Parathyroid adenoma (tissue), 2 donors: ENCODE results near the gene CDH1.

Experiments used
- H2AFZ ChIP-seq: fragments of 300-600 bp; sonication (generic); one replicate; pipeline ENCODE4 v1.7.0; 2017; ENCODE audit warnings: antibody characterized with exemption, mild to moderate bottlenecking
- H3K27ac ChIP-seq: fragments of 300-600 bp; sonication (generic); one replicate; pipeline ENCODE4 v1.7.0; 2017
- H3K27me3 ChIP-seq: fragments of 300-600 bp; sonication (generic); one replicate; pipeline ENCODE4 v1.7.0; 2017; ENCODE audit warnings: low read length; ENCODE audit not compliant: control insufficient read depth, insufficient read depth
- H3K36me3 ChIP-seq: fragments of 300-600 bp; sonication (generic); one replicate; pipeline ENCODE4 v1.7.0; 2017; ENCODE audit warnings: low read length; ENCODE audit not compliant: control insufficient read depth, insufficient read depth
- H3K4me1 ChIP-seq: fragments of 300-600 bp; sonication (generic); one replicate; pipeline ENCODE4 v1.7.0; 2017; ENCODE audit warnings: control low read depth
- H3K4me2 ChIP-seq: fragments of 300-600 bp; sonication (generic); one replicate; pipeline ENCODE4 v1.7.0; 2017; ENCODE audit warnings: low read length
- H3K4me3 ChIP-seq: fragments of 300-600 bp; sonication (generic); one replicate; pipeline ENCODE4 v1.7.0; 2017; ENCODE audit warnings: low read depth, low read length
- H3K79me2 ChIP-seq: fragments of 300-600 bp; sonication (generic); one replicate; pipeline ENCODE4 v1.7.0; 2017; ENCODE audit warnings: control low read depth
- H3K9ac ChIP-seq: fragments of 300-600 bp; sonication (generic); one replicate; pipeline ENCODE4 v1.7.0; 2017; ENCODE audit warnings: mild to moderate bottlenecking
- H3K9me3 ChIP-seq: fragments of 300-600 bp; sonication (generic); one replicate; pipeline ENCODE4 v1.7.0; 2017; ENCODE audit warnings: low read length; ENCODE audit not compliant: control insufficient read depth
- CTCF ChIP-seq: fragments of 300-600 bp; sonication (generic); IDR thresholded peaks from one replicate; pipeline ENCODE4 v1.7.0; 2017; ENCODE audit warnings: antibody characterized with exemption, mild to moderate bottlenecking
- donor health status: primary hyperparathyroidism.

CDH1 gene

GRCh38 chr16:68774982-68775634 lies 38.0 kb downstream of the CDH1 start:
- Histone ChIP-seq H3K27ac (peak overlapping the region; percentile 87), H3K79me2 (peaks cover 67% of the 10 kb centered on the region), H3K9me3 (no peaks in the 10 kb centered on the region), H3K27me3 (no peaks in the 10 kb centered on the region), H3K4me2 (no peak overlapping the region), H3K9ac (no peak overlapping the region), H2AFZ (no peak overlapping the region), H3K4me3 (peak overlapping the region; percentile 14), H3K36me3 (no peaks in the 10 kb centered on the region), H3K4me1 (peaks cover 68% of the 10 kb centered on the region)
- TF ChIP-seq CTCF, result no peak

DNA sequence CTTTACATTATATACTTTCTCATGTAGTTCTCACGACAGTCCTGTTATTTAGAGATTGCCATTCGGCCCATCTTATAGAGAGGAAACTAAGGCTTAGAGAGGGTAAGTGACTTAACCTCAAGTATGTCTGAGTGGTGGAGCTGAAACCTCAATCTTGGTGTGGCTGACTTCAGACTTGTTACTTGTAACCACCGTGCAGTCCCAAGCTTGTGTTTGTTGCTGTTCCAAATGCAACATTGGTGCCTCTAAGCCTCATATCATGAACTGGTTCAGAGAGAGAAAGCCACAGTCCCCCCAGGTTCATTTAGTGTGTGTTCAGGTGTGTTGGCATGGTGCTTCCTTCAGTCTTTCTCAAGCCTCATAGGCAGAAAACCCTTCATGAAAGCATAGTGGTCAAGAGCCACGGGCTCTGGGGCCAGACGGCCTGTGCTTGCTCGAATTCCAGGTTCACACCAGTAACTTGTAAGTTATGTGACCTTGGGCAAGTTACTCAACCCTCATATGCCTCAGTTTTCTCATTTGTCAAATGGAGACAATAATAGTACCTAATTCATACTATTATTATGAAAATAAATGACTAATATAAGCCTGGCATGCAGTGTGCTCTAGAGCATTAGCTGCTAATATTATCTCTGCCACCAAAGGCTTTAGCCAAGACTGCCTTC lies 39.9 kb downstream of the CDH1 start:
- no peaks in the 10 kb centered on the region for H3K27me3 ChIP-seq
- peaks cover 80% of the 10 kb centered on the region for H3K4me1 ChIP-seq
- peak overlapping the region; percentile 87 for H3K27ac ChIP-seq
- no peak overlapping the region for H3K9ac ChIP-seq
- H3K36me3 ChIP-seq, result no peaks in the 10 kb centered on the region
- no peaks in the 10 kb centered on the region for H3K9me3 ChIP-seq
- no peak for TF ChIP-seq CTCF
- H3K4me2 ChIP-seq, result no peak overlapping the region
- H3K4me3 ChIP-seq, result no peak overlapping the region
- no peak overlapping the region for H2AFZ ChIP-seq
- peaks cover 68% of the 10 kb centered on the region for H3K79me2 ChIP-seq

- Histone ChIP-seq H3K9ac (no peak overlapping the region), H2AFZ (no peak overlapping the region), H3K27me3 (no peaks in the 10 kb centered on the region), H3K4me3 (peak overlapping the region; percentile 38), H3K4me2 (peak overlapping the region; percentile 50), H3K27ac (peak overlapping the region; percentile 87), H3K4me1 (peaks cover 87% of the 10 kb centered on the region), H3K9me3 (no peaks in the 10 kb centered on the region), H3K36me3 (no peaks in the 10 kb centered on the region), H3K79me2 (peaks cover 60% of the 10 kb centered on the region)
- TF ChIP-seq CTCF, result no peak
Measured at GRCh38 chr16:68778551-68779231, 41.6 kb downstream of the CDH1 start.

DNA sequence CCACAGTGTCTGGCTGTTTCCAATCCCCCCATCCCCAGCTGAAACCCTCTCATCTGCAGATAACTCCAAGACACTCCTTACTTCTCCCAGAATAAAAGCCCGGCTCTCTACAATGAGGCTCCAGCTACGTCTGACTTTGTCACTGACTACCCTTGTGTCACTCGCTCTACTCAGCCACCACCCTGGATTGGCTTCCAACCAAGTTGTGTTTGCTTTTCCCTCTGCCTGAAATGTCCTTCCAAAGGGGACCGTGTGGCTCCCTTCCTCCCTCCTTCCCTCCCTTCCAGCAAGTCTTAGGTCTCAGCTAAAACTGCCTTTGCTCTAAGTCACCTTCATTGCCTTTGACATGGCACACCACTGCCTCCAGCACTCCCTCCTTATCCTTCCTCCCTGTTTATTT lies 42.8 kb downstream of the CDH1 start:
- H3K4me1 ChIP-seq, result peaks cover 82% of the 10 kb centered on the region
- H3K79me2 ChIP-seq, result peaks cover 56% of the 10 kb centered on the region
- H3K9ac ChIP-seq, result no peak overlapping the region
- H3K36me3 ChIP-seq, result no peaks in the 10 kb centered on the region
- H3K27me3 ChIP-seq, result no peaks in the 10 kb centered on the region
- H3K27ac ChIP-seq, result peak overlapping the region; percentile 87
- H3K4me2 ChIP-seq, result no peak overlapping the region
- no peak overlapping the region for H3K4me3 ChIP-seq
- H3K9me3 ChIP-seq, result no peaks in the 10 kb centered on the region
- no peak for TF ChIP-seq CTCF
- no peak overlapping the region for H2AFZ ChIP-seq
